ENCODE data around the gene MTMR4. TPM values are rescaled to one million over a fixed set of nuclear protein-coding genes. Genes with fewer than 3 reads are reported as not detected.
"Not testable (repeated sequence)": the region's sequence is repeated elsewhere in the genome, so short reads cannot be mapped to it uniquely, and the experiment has no call there.

Gene MTMR4
- total RNA-seq (100 to 1,000 TPM; 146 to 183 TPM), polyA plus RNA-seq (ENCODE audit: insufficient read depth, low read depth, low replicate concordance) (59.3 TPM)
- long read RNA-seq, donor 1, partial matches to known transcripts = 0 of 1 reads
- long read RNA-seq, donor 1, other reads (novel, unspliced or antisense) = 0 of 1 reads
- long read RNA-seq, donor 2, partial matches to known transcripts = 0 of 3 reads
- long read RNA-seq, donor 2, other reads (novel, unspliced or antisense) = 0 of 3 reads

DNA sequence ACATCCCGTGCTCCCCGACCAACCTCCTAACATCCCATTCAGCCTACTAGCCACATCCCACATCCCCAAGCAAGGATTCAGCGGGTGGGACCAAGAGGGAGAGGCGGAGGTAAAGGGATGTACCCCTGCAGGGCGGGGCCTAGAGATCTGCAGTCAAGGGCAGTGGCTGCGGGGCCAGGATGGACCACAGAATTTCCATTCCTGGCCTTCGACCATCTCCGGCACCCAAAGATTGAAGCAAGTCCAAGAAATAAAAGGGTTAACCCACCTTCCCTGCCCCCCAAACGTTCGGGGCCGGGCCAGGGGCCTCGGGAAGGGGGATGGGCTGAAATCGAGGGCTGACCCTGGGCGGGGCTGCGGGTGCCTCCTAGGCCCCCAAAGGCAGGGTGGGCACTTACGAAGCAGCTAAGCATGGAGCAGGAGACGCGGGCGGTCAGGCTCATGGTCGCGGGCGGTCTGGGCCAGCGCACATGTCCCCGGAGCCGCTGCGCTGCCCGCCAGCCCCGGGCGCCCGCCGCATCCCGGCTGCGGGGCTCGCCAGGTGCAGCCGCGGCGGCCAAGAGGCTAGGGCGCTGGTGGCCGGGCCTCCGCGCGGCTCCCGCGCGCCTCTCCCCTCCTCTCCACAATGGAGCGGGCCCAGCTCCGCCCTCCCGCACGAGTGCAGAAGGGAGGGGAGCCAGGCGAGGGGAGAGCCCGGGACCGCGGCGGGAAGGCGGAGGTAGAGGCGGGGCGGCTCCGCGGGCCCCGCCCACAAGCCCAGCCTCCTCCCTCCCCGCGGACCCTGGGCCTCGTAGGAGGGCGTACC lies at the start of gene MTMR4:
TSS of gene MTMR4 (minus strand) at position 674 of the 805 bp plus-strand sequence. CDS start at position 443, 231 bp downstream.
- Histone ChIP-seq H3K36me3 (ENCODE audit: low read depth, missing control alignments) (no peaks in the 10 kb centered on the region), H3K9me3 (no peaks in the 10 kb centered on the region), H3K4me1 (peaks cover 28% of the 10 kb centered on the region), H3K27ac (peak within 1 kb of the TSS; percentile 61 to 84), H3K27me3 (no peaks in the 10 kb centered on the region), H3K4me3 (peak within 1 kb of the TSS; percentile 72 to 78)
- peak; percentile 90 for DNase-seq
- intact Hi-C loops (cut with DNase I; ENCODE audit: low total_unique reads) = no loop called here
- 0 to 1% methylated on average over 11 to 62 of the region's 64 CpGs for WGBS, 2 donors
- TF ChIP-seq, protein P1, sequence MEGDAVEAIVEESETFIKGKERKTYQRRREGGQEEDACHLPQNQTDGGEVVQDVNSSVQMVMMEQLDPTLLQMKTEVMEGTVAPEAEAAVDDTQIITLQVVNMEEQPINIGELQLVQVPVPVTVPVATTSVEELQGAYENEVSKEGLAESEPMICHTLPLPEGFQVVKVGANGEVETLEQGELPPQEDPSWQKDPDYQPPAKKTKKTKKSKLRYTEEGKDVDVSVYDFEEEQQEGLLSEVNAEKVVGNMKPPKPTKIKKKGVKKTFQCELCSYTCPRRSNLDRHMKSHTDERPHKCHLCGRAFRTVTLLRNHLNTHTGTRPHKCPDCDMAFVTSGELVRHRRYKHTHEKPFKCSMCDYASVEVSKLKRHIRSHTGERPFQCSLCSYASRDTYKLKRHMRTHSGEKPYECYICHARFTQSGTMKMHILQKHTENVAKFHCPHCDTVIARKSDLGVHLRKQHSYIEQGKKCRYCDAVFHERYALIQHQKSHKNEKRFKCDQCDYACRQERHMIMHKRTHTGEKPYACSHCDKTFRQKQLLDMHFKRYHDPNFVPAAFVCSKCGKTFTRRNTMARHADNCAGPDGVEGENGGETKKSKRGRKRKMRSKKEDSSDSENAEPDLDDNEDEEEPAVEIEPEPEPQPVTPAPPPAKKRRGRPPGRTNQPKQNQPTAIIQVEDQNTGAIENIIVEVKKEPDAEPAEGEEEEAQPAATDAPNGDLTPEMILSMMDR (IDR thresholded peaks at IDR 0.05) = no peak
- no peak for TF ChIP-seq POLR2A (IDR thresholded peaks at IDR 0.05)

DNA sequence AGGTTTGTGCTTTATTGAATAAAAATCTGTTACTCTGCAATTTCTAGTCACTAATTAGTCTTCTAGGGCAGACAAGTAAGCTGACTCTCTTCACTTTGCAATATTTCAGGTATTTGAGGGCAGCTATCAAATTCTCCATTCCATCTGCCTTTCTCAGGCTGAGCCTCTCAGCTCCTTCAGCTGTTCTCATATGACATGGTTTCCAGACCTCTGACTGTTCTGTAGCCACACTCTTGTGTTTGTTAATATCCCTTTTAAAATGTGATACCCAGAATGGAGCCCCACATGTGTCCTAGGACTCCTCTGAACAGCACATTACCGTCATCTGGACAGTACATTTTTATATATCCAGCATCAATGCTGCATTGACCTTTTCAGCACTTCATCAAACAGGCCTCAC lies 46.1 kb upstream of the MTMR4 start:
- H3K4me3 ChIP-seq = no peak overlapping the region
- H3K27me3 ChIP-seq = no peaks in the 10 kb centered on the region
- WGBS, 2 donors = 83 to 89% methylated on average over 1 of the region's 1 CpG

DNA sequence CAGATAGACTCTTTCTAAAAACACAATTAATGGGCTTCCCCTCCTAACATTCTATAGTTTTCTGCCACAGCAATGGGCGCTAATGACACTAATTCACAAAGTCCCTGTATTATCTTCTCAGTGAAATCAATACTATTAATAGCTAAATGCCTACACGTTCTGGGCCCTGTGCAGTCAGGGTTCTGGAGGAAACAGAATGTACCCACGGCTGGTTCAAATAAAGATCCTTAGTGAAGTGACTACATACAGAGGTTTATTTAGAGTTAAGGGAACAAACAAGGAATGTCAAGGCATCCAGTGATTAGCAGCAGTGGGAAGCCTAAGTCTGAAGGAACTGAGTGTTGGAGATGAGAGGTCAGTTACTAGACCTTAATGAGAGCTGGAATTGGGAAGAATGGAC lies 43.5 kb upstream of the MTMR4 start:
- Histone ChIP-seq H3K27me3 (no peaks in the 10 kb centered on the region), H3K27ac (no peak overlapping the region), H3K9me3 (no peaks in the 10 kb centered on the region), H3K4me1 (no peaks in the 10 kb centered on the region), H3K36me3 (ENCODE audit: low read depth, missing control alignments) (no peaks in the 10 kb centered on the region), H3K4me3 (no peak overlapping the region)
- TF ChIP-seq, protein P1 (IDR thresholded peaks at IDR 0.05) = no peak
- no peak for TF ChIP-seq POLR2A (IDR thresholded peaks at IDR 0.05)
- 78 to 84% methylated on average over 3 of the region's 3 CpGs for WGBS, 2 donors
- no peak for DNase-seq
- intact Hi-C loops (cut with DNase I; ENCODE audit: low total_unique reads) = no loop called here

More for the DNA sequence above, 46.1 kb upstream of the MTMR4 start:
- no peaks in the 10 kb centered on the region for H3K9me3 ChIP-seq
- DNase-seq = no peak
- no peak for TF ChIP-seq POLR2A (IDR thresholded peaks at IDR 0.05)
- H3K4me1 ChIP-seq = no peaks in the 10 kb centered on the region
- no peak overlapping the region for H3K27ac ChIP-seq
- intact Hi-C loops (cut with DNase I; ENCODE audit: low total_unique reads) = no loop called here
- no peaks in the 10 kb centered on the region for H3K36me3 ChIP-seq (ENCODE audit: low read depth, missing control alignments)

DNA sequence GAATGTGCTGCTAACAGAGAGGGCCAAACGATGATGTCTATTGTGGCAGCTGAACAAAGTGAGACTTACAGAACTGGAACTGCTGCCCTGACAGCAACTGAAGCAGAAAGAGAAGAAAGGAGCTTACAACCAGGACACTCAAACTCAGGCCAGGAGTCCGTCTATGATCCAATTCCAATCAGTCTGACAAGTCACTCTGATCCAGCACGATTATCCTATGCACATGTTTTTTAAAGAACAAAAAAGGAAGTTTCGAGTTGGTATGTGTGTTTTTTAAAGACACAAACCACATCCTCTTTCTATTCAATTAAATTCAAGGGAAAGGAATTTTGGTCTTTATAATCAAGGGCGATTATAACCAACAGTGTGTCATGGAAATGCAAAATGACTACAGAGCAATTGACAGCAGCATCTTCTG lies 42.4 kb upstream of the MTMR4 start:
- intact Hi-C loops (cut with DNase I; ENCODE audit: low total_unique reads) = no loop called here
- Histone ChIP-seq H3K4me1 (no peaks in the 10 kb centered on the region), H3K27me3 (no peaks in the 10 kb centered on the region), H3K27ac (no peak overlapping the region), H3K9me3 (no peaks in the 10 kb centered on the region), H3K4me3 (no peak overlapping the region), H3K36me3 (ENCODE audit: low read depth, missing control alignments) (no peaks in the 10 kb centered on the region)
- no peak for TF ChIP-seq POLR2A (IDR thresholded peaks at IDR 0.05)
- TF ChIP-seq, protein P1 (IDR thresholded peaks at IDR 0.05) = no peak
- 75 to 79% methylated on average over 5 of the region's 5 CpGs for WGBS, 2 donors
- no peak for DNase-seq

DNA sequence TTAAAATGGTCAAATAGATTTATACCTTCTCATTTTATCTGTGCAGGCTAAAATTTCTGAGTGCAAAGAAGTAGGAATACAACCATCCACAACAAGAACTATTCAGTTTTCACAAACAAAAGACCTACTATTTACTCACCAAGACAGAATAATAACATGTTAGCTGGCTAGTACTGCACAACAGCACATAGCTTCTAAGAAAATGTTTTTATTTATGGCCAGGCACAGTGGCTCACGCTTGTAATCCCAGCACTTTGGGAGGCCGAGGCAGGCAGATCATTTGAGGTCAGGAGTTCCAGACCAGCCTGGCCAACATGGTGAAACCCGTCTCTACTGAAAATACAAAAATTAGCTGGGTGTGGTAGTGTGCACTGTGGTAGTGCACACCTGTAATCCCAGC lies 40.7 kb upstream of the MTMR4 start:
- H3K27me3 ChIP-seq; DNase-seq; H3K27ac ChIP-seq; intact Hi-C loops (cut with DNase I; ENCODE audit: low total_unique reads); H3K4me3 ChIP-seq; H3K9me3 ChIP-seq; H3K36me3 ChIP-seq (ENCODE audit: low read depth, missing control alignments); H3K4me1 ChIP-seq: not testable (repeated sequence)
- 87 to 93% methylated on average over 3 of the region's 3 CpGs for WGBS, 2 donors

Data from testis (tissue), 5 donors.